Measurements from ENCODE around the gene ZNRF3.

Gene ZNRF3

DNA sequence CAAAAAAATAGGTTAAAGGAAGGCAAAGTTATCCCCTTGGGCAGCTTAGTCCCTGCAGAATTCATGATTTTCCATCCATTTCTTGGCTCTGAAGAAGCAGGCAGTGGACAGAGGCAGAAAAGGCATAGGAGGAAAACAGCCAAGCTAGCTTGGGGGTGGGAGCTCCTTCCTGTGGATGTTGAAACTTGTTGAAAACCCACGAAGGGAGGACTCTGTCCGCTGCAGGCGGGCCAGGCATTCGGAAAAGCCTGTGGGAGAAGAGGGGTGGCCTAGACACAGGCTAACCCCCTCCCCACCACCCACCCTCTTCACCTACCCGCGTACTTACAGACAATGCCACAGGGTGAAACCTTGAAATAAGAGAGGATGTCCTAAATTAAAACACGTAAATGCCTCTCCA is 106.1 kb downstream of the ZNRF3 start:
- no peaks in the 10 kb centered on the region for H3K9me3 ChIP-seq (ENCODE audit: control insufficient read depth, insufficient read depth, low read depth, low read length)
- no peak overlapping the region for H3K27ac ChIP-seq (ENCODE audit: extremely low read depth, low read depth, low read length)
- CTCF ChIA-PET: interaction anchor here (0.6 kb wide), 1 partner anchor 13 kb away, joined by 3 read pairs; no protein-coding TSS in a partner anchor
- H3K4me1 ChIP-seq (ENCODE audit: control insufficient read depth, insufficient read depth, low read length): peaks cover 16% of the 10 kb centered on the region
- no peak for TF ChIP-seq ZNF596 (tag by site-specific recombination; IDR thresholded peaks at IDR 0.05)
- no peak for TF ChIP-seq ZNF423 (tag by site-specific recombination; IDR thresholded peaks at IDR 0.05)
- TF ChIP-seq TCF7L2 (IDR thresholded peaks at IDR 0.05; ENCODE audit: borderline replicate concordance, low read depth, low read length): no peak
- TF ChIP-seq HOXD13 (CRISPR knock-in tag; IDR thresholded peaks at IDR 0.05; ENCODE audit: borderline replicate concordance): no peak
- no peak for TF ChIP-seq PRDM10 (tag by site-specific recombination; IDR thresholded peaks at IDR 0.05)
- TF ChIP-seq ZBTB10 (tag by site-specific recombination; IDR thresholded peaks at IDR 0.05): no peak
- no peak for TF ChIP-seq ZNF785 (tag by site-specific recombination; IDR thresholded peaks at IDR 0.05)
- TF ChIP-seq EGR2 (tag by site-specific recombination; IDR thresholded peaks at IDR 0.05; ENCODE audit: low read depth): peak; percentile 73
- TF ChIP-seq ZFHX2 (tag by site-specific recombination; conservative IDR thresholded peaks at IDR 0.05): peak; percentile 60
- TF ChIP-seq IKZF3 (tag by site-specific recombination; IDR thresholded peaks at IDR 0.05): no peak
- POLR2A ChIA-PET: no interaction called here
- peaks cover 18 to 35% of the 10 kb centered on the region in 2 experiments; a peak in 2 of 3 replicates for H3K36me3 ChIP-seq (ENCODE audit: control insufficient read depth in 2 of 2, insufficient read depth in 1 of 2, low read length in 2 of 2)
- no peak overlapping the region for H3K4me3 ChIP-seq (ENCODE audit: low read depth, low read length)

GRCh38 chr22:28989912-28990311 is 106.5 kb downstream of the ZNRF3 start:
- H3K4me3 ChIP-seq (ENCODE audit: low read depth, low read length): no peak overlapping the region
- H3K36me3 ChIP-seq (ENCODE audit: control insufficient read depth in 2 of 2, insufficient read depth in 1 of 2, low read length in 2 of 2): peaks cover 18 to 35% of the 10 kb centered on the region in 2 experiments; a peak in 2 of 3 replicates
- H3K9me3 ChIP-seq (ENCODE audit: control insufficient read depth, insufficient read depth, low read depth, low read length): no peaks in the 10 kb centered on the region
- peaks cover 16% of the 10 kb centered on the region for H3K4me1 ChIP-seq (ENCODE audit: control insufficient read depth, insufficient read depth, low read length)
- ChIA-PET POLR2A (no interaction called here), CTCF (no interaction called here)
- no peak overlapping the region for H3K27ac ChIP-seq (ENCODE audit: extremely low read depth, low read depth, low read length)
- no peak for TF ChIP-seq ZBTB10 (tag by site-specific recombination; IDR thresholded peaks at IDR 0.05)
- no peak for TF ChIP-seq ZNF19 (tag by site-specific recombination; IDR thresholded peaks at IDR 0.05; ENCODE audit: low read depth)
- TF ChIP-seq ZNF362 (tag by site-specific recombination; IDR thresholded peaks at IDR 0.05): no peak
- no peak for TF ChIP-seq ZNF473 (tag by site-specific recombination; IDR thresholded peaks at IDR 0.05)
- no peak for TF ChIP-seq KLF16 (tag by site-specific recombination; IDR thresholded peaks at IDR 0.05)
- TF ChIP-seq, protein P1, sequence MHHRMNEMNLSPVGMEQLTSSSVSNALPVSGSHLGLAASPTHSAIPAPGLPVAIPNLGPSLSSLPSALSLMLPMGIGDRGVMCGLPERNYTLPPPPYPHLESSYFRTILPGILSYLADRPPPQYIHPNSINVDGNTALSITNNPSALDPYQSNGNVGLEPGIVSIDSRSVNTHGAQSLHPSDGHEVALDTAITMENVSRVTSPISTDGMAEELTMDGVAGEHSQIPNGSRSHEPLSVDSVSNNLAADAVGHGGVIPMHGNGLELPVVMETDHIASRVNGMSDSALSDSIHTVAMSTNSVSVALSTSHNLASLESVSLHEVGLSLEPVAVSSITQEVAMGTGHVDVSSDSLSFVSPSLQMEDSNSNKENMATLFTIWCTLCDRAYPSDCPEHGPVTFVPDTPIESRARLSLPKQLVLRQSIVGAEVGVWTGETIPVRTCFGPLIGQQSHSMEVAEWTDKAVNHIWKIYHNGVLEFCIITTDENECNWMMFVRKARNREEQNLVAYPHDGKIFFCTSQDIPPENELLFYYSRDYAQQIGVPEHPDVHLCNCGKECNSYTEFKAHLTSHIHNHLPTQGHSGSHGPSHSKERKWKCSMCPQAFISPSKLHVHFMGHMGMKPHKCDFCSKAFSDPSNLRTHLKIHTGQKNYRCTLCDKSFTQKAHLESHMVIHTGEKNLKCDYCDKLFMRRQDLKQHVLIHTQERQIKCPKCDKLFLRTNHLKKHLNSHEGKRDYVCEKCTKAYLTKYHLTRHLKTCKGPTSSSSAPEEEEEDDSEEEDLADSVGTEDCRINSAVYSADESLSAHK (tag by site-specific recombination; IDR thresholded peaks at IDR 0.05): no peak
- TF ChIP-seq MYNN (tag by site-specific recombination; IDR thresholded peaks at IDR 0.05; ENCODE audit: borderline replicate concordance): no peak
